Measurements from ENCODE around the gene PRKG1. TPM values are rescaled to one million over a fixed set of nuclear protein-coding genes. Genes with fewer than 3 reads are reported as not detected.

The PRKG1 gene
- total and polyA plus RNA-seq, 2 of the 4 experiments (the other 2 are of a cell fraction) = 3.5 to 18.3 TPM

DNA sequence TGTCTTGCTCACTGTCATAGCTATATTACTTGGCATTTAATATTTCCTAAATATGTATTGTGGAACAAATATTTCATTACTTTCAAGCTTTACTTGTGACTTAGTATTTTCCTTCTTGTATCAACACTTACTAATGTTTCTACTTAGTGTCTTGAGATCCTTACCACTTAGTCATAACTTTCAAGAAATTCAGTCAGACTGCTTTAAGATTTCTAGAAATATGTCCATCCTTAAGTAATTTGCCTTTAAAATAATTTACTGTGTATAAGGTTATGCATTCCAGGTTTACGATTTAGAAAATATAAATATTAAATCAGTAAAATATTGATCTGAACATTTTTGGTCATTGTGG is 712.4 kb downstream of the PRKG1 start:
- no peaks in the 10 kb centered on the region; the same call in 1 of the 2 replicates for H3K9me1 ChIP-seq (ENCODE audit: insufficient read depth, low read length)
- CTCF ChIA-PET = no interaction called here

More for the DNA sequence above, 712.4 kb downstream of the PRKG1 start:
- POLR2A ChIA-PET (ENCODE audit: unreplicated experiment) = no interaction called here
- Histone ChIP-seq H4K91ac (ENCODE audit: insufficient read depth, low read depth, low read length) (no peak overlapping the region), H3K79me1 (ENCODE audit: low read depth in 1 of 2, low read length in 2 of 2) (no peaks in the 10 kb centered on the region), H3K27me3 (ENCODE audit: control insufficient read depth, insufficient read depth, low read length) (no peaks in the 10 kb centered on the region), H3K4me1 (ENCODE audit: control insufficient read depth, insufficient read depth, low read length) (peaks cover 5% of the 10 kb centered on the region), H3K4me3 (ENCODE audit: insufficient read depth, low read depth, low read length) (no peak overlapping the region), H3K18ac (ENCODE audit: low read depth, low read length) (no peak overlapping the region; the same call in 1 of the 2 replicates), H2BK120ac (ENCODE audit: low read depth, low read length) (no peak overlapping the region), H2BK20ac (ENCODE audit: low read depth, low read length) (no peak overlapping the region), H3K23ac (ENCODE audit: low read depth, low read length) (no peak overlapping the region), H3K9ac (ENCODE audit: low read depth, low read length) (no peak overlapping the region), H3K14ac (replicated peaks; ENCODE audit: low read depth, low read length) (no peak overlapping the region), H3K4ac (ENCODE audit: low read depth, low read length) (no peak overlapping the region), H3K36me3 (ENCODE audit: control insufficient read depth, insufficient read depth, low read length) (no peaks in the 10 kb centered on the region), H2BK5ac (ENCODE audit: low read depth, low read length, poor library complexity, severe bottlenecking) (peak overlapping the region; percentile 28), H4K5ac (ENCODE audit: low read depth, low read length) (no peak overlapping the region), H3K4me2 (ENCODE audit: low read depth, low read length) (no peak overlapping the region), H2AFZ (replicated peaks; ENCODE audit: low read length, poor library complexity) (no peak overlapping the region), H2AK5ac (ENCODE audit: low read depth, low read length) (no peak overlapping the region), H2AK9ac (replicated peaks; ENCODE audit: low read depth, low read length, poor library complexity) (no peak overlapping the region), H4K20me1 (ENCODE audit: insufficient read depth, low read length) (no peaks in the 10 kb centered on the region), H3K27ac (ENCODE audit: insufficient read depth, low read length) (no peak overlapping the region), H3K56ac (ENCODE audit: extremely low read depth, insufficient read depth, low read length) (no peak overlapping the region), H2BK15ac (ENCODE audit: low read depth, low read length) (no peak overlapping the region), H3K9me3 (ENCODE audit: control insufficient read depth, insufficient read depth, low read length) (no peaks in the 10 kb centered on the region; the same call in 1 of the 2 replicates), H4K8ac (ENCODE audit: low read depth in 2 of 2, low read length in 2 of 2) (no peak overlapping the region)
- in situ Hi-C loops (cut with MboI; ENCODE audit: low sequenced_read_pairs) (no loop called here), dilution Hi-C loops (cut with HindIII; ENCODE audit: low sequenced_read_pairs, unreplicated experiment) (no loop called here), intact Hi-C loops (cut with micrococcal nuclease) (no loop called here)
- no TSS peak for BruUV-seq (replicated peaks)
- TF ChIP-seq MAZ (IDR thresholded peaks at IDR 0.05; ENCODE audit: borderline replicate concordance, low read depth, low read length) (no peak), POLR2A (IDR thresholded peaks at IDR 0.05; ENCODE audit: low read depth, low read length) (no peak), MXI1 (IDR thresholded peaks at IDR 0.05; ENCODE audit: borderline replicate concordance, low read depth, low read length) (no peak), CHD1 (IDR thresholded peaks at IDR 0.05; ENCODE audit: low read depth, low read length) (no peak), RAD21 (IDR thresholded peaks at IDR 0.05; ENCODE audit: low read length) (no peak), SMC3 (IDR thresholded peaks at IDR 0.05; ENCODE audit: low read depth, low read length) (no peak), RCOR1 (IDR thresholded peaks at IDR 0.05; ENCODE audit: insufficient replicate concordance, low read length) (no peak), MAFK (IDR thresholded peaks at IDR 0.05; ENCODE audit: low read depth, low read length) (no peak), BHLHE40 (IDR thresholded peaks at IDR 0.05; ENCODE audit: low read depth, low read length) (no peak), RFX5 (IDR thresholded peaks at IDR 0.05; ENCODE audit: low read depth, low read length) (no peak), CEBPB (IDR thresholded peaks at IDR 0.05; ENCODE audit: low read depth, low read length) (no peak), FOS (IDR thresholded peaks at IDR 0.05; ENCODE audit: low read depth, low read length) (no peak), NFE2L2 (IDR thresholded peaks at IDR 0.05; ENCODE audit: low read depth, low read length) (no peak)
- TF ChIP-seq, protein P1, sequence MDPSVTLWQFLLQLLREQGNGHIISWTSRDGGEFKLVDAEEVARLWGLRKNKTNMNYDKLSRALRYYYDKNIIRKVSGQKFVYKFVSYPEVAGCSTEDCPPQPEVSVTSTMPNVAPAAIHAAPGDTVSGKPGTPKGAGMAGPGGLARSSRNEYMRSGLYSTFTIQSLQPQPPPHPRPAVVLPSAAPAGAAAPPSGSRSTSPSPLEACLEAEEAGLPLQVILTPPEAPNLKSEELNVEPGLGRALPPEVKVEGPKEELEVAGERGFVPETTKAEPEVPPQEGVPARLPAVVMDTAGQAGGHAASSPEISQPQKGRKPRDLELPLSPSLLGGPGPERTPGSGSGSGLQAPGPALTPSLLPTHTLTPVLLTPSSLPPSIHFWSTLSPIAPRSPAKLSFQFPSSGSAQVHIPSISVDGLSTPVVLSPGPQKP (IDR thresholded peaks at IDR 0.05; ENCODE audit: borderline replicate concordance, low read depth, low read length) = no peak
- TF ChIP-seq, protein P2, sequence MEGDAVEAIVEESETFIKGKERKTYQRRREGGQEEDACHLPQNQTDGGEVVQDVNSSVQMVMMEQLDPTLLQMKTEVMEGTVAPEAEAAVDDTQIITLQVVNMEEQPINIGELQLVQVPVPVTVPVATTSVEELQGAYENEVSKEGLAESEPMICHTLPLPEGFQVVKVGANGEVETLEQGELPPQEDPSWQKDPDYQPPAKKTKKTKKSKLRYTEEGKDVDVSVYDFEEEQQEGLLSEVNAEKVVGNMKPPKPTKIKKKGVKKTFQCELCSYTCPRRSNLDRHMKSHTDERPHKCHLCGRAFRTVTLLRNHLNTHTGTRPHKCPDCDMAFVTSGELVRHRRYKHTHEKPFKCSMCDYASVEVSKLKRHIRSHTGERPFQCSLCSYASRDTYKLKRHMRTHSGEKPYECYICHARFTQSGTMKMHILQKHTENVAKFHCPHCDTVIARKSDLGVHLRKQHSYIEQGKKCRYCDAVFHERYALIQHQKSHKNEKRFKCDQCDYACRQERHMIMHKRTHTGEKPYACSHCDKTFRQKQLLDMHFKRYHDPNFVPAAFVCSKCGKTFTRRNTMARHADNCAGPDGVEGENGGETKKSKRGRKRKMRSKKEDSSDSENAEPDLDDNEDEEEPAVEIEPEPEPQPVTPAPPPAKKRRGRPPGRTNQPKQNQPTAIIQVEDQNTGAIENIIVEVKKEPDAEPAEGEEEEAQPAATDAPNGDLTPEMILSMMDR (conservative IDR thresholded peaks at IDR 0.05; ENCODE audit: low read depth, low read length) = no peak
- TF ChIP-seq, protein P3, sequence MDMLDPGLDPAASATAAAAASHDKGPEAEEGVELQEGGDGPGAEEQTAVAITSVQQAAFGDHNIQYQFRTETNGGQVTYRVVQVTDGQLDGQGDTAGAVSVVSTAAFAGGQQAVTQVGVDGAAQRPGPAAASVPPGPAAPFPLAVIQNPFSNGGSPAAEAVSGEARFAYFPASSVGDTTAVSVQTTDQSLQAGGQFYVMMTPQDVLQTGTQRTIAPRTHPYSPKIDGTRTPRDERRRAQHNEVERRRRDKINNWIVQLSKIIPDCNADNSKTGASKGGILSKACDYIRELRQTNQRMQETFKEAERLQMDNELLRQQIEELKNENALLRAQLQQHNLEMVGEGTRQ (IDR thresholded peaks at IDR 0.05; ENCODE audit: low read depth, low read length) = no peak
- DNase-seq (peak; percentile 45), ATAC-seq (ENCODE audit: low read depth) (peak; percentile 78)
- no CpG with 5 or more reads among the region's 1 CpG for WGBS, 2 experiments (ENCODE audit: extremely low coverage in 2 of 2, insufficient read length in 1 of 2)
